Upper lobe of right lung (tissue), 1 donor: ENCODE measurements around the gene OSBPL9. TPM values are rescaled to one million over a fixed set of nuclear protein-coding genes. Genes with fewer than 3 reads are reported as not detected.
"Not testable (repeated sequence)": the region's sequence is repeated elsewhere in the genome, so short reads cannot be mapped to it uniquely, and the experiment has no call there.

ENCODE experiments used
- ATAC-seq: fragments of 200-7000 bp; cut with Tn5 transposase; one replicate; pipeline ENCODE4 v1.9.1; 2020; ENCODE audit warnings: mild to moderate bottlenecking, moderate library complexity
- DNase-seq: peaks from one replicate; pipeline ENCODE4 v3.0.0-alpha.2; 2020
- H3K27ac ChIP-seq: fragments of 200-600 bp; one replicate; pipeline ENCODE4 v1.8.0; 2022
- H3K27me3 ChIP-seq: fragments of 200-600 bp; one replicate; pipeline ENCODE4 v1.8.0; 2022; ENCODE audit warnings: mild to moderate bottlenecking
- H3K36me3 ChIP-seq: fragments of 200-600 bp; one replicate; pipeline ENCODE4 v1.8.0; 2022
- H3K4me1 ChIP-seq: fragments of 200-600 bp; one replicate; pipeline ENCODE4 v1.8.0; 2022
- H3K4me3 ChIP-seq: fragments of 200-600 bp; one replicate; pipeline ENCODE4 v1.8.0; 2022; ENCODE audit warnings: mild to moderate bottlenecking
- H3K9me3 ChIP-seq: fragments of 200-600 bp; one replicate; pipeline ENCODE4 v1.8.0; 2022
- CTCF ChIP-seq: fragments of 200-600 bp; IDR thresholded peaks from one replicate; pipeline ENCODE4 v1.8.0; 2022; ENCODE audit warnings: antibody characterized with exemption
- intact Hi-C: fragments of 100-400 bp; cut with DNase I; formaldehyde crosslinking; loops from one replicate; pipeline ENCODE4 v1.11.0; 2022
- total RNA-seq: library from RNA; stranded (reverse); fragmentation: NEBNext Ultra II Directional; extraction: Animal tissue kit (Norgen Biotek cat#: 25700); gene quantifications from one replicate; pipeline ENCODE4 v1.2.1, GENCODE V29; 2021
- donor health status: DM: no; HTN: yes; CAD: no; lungs with severe emphysema.

The OSBPL9 gene
- total RNA-seq, 1 donor from 2014 or later = 72.7 TPM

- H3K36me3 ChIP-seq = no peaks in the 10 kb centered on the region
- TF ChIP-seq CTCF = no peak
- H3K27ac ChIP-seq = no peak overlapping the region
- H3K4me3 ChIP-seq = no peak overlapping the region
- DNase-seq = no peak
- ATAC-seq = no peak
- no peaks in the 10 kb centered on the region for H3K9me3 ChIP-seq
- intact Hi-C loops = no loop called here
- no peaks in the 10 kb centered on the region for H3K27me3 ChIP-seq
- peaks cover 29% of the 10 kb centered on the region for H3K4me1 ChIP-seq
These were observed 27.8 kb downstream of the OSBPL9 start for GRCh38 chr1:51644533-51645197.

GRCh38 chr1:51646592-51646991 is 29.7 kb downstream of the OSBPL9 start:
- H3K27ac ChIP-seq, H3K27me3 ChIP-seq, H3K9me3 ChIP-seq, H3K36me3 ChIP-seq, H3K4me3 ChIP-seq, DNase-seq, intact Hi-C loops, ATAC-seq: not testable (repeated sequence)
- peaks cover 39% of the 10 kb centered on the region for H3K4me1 ChIP-seq

GRCh38 chr1:51648180-51649109 is 31.6 kb downstream of the OSBPL9 start:
- Histone ChIP-seq H3K27ac (no peak overlapping the region), H3K36me3 (no peaks in the 10 kb centered on the region), H3K9me3 (no peaks in the 10 kb centered on the region), H3K27me3 (no peaks in the 10 kb centered on the region), H3K4me3 (no peak overlapping the region), H3K4me1 (peaks cover 35% of the 10 kb centered on the region)
- peak; percentile 94 for ATAC-seq
- no peak for TF ChIP-seq CTCF
- no peak for DNase-seq
- intact Hi-C loops = no loop called here

GRCh38 chr1:51649593-51650091 is 32.8 kb downstream of the OSBPL9 start:
- peak overlapping the region; percentile 52 for H3K27ac ChIP-seq
- H3K9me3 ChIP-seq = no peaks in the 10 kb centered on the region
- H3K4me3 ChIP-seq = no peak overlapping the region
- H3K4me1 ChIP-seq = peaks cover 31% of the 10 kb centered on the region
- no peak for DNase-seq
- TF ChIP-seq CTCF = no peak
- intact Hi-C loops = no loop called here
- no peaks in the 10 kb centered on the region for H3K27me3 ChIP-seq
- H3K36me3 ChIP-seq = no peaks in the 10 kb centered on the region
- no peak for ATAC-seq

- intact Hi-C loops = no loop called here
- peaks cover 31% of the 10 kb centered on the region for H3K4me1 ChIP-seq
- no peak for TF ChIP-seq CTCF
- H3K27ac ChIP-seq = no peak overlapping the region
- no peak for ATAC-seq
- peaks cover 1% of the 10 kb centered on the region for H3K36me3 ChIP-seq
- no peaks in the 10 kb centered on the region for H3K9me3 ChIP-seq
- no peaks in the 10 kb centered on the region for H3K27me3 ChIP-seq
- DNase-seq = no peak
- H3K4me3 ChIP-seq = no peak overlapping the region
These were observed 33.3 kb downstream of the OSBPL9 start for GRCh38 chr1:51650198-51650597.

GRCh38 chr1:51651552-51651942 is 34.7 kb downstream of the OSBPL9 start:
- intact Hi-C loops = no loop called here
- DNase-seq (no peak), ATAC-seq (no peak)
- Histone ChIP-seq H3K4me3 (no peak overlapping the region), H3K4me1 (peaks cover 31% of the 10 kb centered on the region), H3K9me3 (no peaks in the 10 kb centered on the region), H3K36me3 (peaks cover 8% of the 10 kb centered on the region), H3K27ac (no peak overlapping the region), H3K27me3 (no peaks in the 10 kb centered on the region)
- no peak for TF ChIP-seq CTCF
